ENCODE results near the gene AKIP1. TPM values are rescaled to one million over a fixed set of nuclear protein-coding genes. Genes with fewer than 3 reads are reported as not detected.
"Not testable (repeated sequence)": the region's sequence is repeated elsewhere in the genome, so short reads cannot be mapped to it uniquely, and the experiment has no call there.

Gene AKIP1
- 25.7 TPM for total RNA-seq

DNA sequence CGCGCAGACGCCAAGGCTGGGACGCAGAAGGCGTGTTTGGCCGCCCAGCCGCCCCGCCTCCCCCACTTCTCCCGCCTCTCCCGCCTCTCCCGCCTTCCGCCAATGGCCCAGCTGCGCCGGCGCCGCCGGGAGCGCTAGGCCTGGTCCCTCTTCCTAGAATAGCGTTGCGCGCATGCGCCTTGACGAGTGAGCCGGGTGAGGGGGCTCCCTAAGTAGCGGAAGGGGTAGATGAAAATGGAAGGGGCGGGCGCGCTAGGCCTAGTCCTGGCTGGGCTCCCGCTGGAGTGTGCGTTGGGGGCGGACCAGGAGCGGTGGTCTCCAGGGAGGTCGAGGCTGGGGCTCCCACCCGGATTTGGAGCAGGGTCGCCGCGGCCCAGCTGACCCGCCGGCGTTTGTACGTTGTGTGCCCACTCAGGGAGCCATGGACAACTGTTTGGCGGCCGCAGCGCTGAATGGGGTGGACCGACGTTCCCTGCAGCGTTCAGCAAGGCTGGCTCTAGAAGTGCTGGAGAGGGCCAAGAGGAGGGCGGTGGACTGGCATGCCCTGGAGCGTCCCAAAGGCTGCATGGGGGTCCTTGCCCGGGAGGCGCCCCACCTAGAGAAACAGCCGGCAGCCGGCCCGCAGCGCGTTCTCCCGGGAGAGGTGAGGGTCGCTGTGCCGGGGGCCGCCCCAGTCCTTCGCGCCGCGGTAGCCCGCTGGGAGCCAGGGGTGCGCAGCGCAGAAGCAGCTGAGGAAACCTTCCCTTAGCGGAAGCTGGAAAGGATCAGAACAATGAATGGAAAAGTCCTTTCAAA lies at the start of gene AKIP1:
Gene AKIP1, plus strand, starts transcription at position 161 of the 795 bp plus-strand sequence. Its CDS starts 261 bp downstream, at position 422.
- DNase-seq = peak; percentile 95

DNA sequence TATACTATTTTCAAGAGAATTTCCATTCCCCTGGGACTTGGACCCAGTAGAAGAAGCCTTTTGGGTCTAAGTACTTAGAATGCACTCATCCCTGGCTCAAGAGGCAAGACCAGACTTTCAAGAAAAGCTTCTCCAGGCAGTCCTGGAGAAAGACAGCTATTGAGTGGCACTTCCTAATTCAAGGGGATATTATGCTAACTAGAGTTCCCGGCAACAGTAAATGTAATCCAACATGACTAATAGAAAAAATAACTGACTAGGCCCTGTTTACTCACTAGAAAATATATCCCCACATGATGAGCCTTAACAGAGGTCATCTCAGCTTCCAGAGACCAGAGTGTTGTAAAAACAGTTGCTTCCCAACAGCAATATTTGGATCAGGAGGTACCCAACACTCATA lies 47.2 kb upstream of the AKIP1 start:
- DNase-seq = no peak

DNA sequence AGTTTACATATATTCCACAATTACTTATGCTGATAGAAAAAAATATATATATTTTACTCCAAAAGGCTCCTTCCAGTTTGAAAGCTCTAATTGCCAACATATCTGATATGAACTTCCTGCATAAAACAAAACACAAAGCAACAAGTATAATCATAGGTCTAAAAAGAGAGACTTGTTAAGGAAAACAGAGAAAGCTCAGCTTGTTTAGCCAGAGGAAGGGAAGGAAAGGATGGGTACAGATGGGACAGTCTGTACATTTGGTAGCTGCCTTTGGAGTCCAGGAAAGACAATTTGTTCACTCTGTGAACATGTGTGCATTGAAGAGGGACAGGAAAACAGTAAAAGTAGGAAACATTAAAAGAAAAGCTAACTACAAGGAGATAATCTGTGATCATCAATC lies 45.7 kb upstream of the AKIP1 start:
- no peak for DNase-seq

DNA sequence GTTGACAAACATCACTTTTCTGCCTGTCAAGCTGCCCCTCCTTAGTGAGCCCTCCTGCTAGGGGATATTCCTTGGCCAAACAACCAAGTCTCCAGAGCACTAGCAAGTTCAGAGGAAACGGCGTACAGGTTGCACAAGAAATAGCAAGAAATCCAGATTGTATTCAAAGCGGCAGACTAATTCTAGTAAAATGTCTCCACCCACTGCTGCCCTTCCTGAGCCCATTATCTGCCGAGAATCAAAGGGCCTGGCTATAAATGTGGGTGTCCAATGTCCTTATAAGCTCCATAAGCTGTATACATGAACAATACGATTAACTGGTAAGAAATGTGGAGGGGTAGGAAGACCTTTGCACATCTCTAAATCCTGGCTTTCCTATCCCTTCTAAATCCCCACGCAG lies 44.0 kb upstream of the AKIP1 start:
- no peak for DNase-seq

GRCh38 chr11:8867931-8868631 lies 42.9 kb upstream of the AKIP1 start:
- DNase-seq = no peak

GRCh38 chr11:8870411-8871170 lies 40.4 kb upstream of the AKIP1 start:
- DNase-seq = peak; percentile 13

- DNase-seq = peak; percentile 27
Measured at GRCh38 chr11:8871171-8871775, 39.7 kb upstream of the AKIP1 start.

GRCh38 chr11:8871962-8872361 lies 39.0 kb upstream of the AKIP1 start:
- DNase-seq = no peak

GRCh38 chr11:8873741-8874405 lies 37.1 kb upstream of the AKIP1 start:
- DNase-seq = no peak

GRCh38 chr11:8878771-8879170 lies 32.2 kb upstream of the AKIP1 start:
- DNase-seq = no peak

GRCh38 chr11:8881585-8881984 lies 29.4 kb upstream of the AKIP1 start:
- not testable (repeated sequence) for DNase-seq

DNA sequence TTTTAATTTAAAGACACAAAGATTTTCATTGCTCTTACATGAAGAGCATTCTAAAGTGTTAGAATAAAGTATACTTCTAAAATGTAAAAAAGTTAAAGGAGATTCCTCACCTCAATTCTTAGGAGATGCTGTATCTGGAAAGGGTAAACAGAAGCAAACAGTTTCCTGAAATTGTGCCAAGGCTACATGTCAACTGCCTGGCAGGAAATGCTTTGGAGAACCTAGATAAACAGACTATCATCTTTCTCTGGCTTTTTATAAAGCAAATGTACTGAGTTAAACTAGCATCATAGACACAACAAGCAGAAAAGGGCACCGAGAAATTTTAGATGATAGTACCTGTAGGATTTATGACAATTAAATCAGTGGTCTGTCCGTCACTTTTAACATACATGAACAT lies 24.7 kb upstream of the AKIP1 start:
- no peak for DNase-seq

- not testable (repeated sequence) for DNase-seq
Measured at GRCh38 chr11:8891185-8891584, 19.8 kb upstream of the AKIP1 start.

GRCh38 chr11:8899119-8899753 lies 11.8 kb upstream of the AKIP1 start:
- no peak for DNase-seq

- DNase-seq = no peak
Measured at GRCh38 chr11:8905528-8906165, 5.3 kb upstream of the AKIP1 start.

DNA sequence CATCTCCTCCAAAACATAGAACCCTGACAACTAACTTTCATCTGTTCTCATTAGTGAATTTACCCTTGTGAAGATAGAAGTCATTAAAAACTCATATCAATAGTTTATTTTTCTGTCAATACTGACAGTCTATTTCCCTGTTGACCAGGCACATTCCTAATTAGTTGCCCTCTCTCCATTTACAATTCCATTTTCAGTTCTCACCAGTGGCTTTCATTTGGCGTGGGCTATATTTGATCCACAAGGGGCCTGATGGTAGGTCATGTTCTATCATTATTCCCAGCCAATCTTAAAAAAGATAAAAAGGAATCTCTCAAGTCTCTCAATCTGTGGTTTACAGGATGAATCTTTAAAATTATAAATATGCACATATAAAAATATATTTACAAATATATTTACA lies 3.9 kb upstream of the AKIP1 start:
- no peak for DNase-seq

DNA sequence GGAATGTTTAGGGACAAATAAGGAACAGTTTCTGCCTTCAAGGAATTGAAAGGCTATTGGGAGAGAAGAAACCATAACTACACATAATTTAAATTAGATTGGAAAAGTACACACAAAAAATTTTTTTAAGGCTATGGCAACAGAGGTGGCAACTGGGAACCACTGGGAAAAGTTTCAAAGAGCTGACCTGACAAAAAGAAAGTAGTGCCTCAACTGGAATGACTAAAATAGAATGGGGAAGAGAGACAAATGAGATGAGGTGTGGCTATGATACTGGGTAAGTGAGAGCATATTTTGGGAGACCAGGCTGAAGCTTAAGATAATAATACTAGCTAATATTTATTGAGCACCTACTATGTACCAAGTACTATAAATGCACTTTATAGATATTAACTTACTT lies 2.9 kb upstream of the AKIP1 start:
- no peak for DNase-seq

DNA sequence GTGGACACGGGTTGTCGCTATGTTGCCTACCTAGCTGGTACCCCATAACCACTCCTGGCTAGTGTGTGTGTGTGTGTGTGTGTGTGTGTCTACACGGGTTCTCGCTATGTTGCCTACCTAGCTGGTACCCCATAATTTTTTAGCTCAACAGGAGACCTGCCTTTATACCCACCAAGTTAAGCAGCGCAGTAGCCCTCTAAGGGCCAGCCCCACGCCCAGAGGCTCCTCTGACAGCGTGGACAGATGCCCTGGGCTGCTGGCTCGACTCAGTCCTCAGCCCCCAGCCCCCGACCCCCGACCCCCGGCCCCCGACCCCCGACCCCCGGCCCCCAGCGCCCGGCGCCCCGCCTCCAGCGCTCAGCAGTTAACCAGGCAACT lies 351 bp upstream of the AKIP1 start:
- no peak for DNase-seq

- peak; percentile 30 for DNase-seq
Measured at GRCh38 chr11:8913961-8914660, 3.1 kb downstream of the AKIP1 start.

GRCh38 chr11:8914661-8915018 lies 3.7 kb downstream of the AKIP1 start:
- no peak for DNase-seq
